NCI-H2029 treated with DMSO at 0.1 percent for 48 hours (cell line): ENCODE measurements around the gene IL12RB1.
"Not testable (repeated sequence)": the region's sequence is repeated elsewhere in the genome, so short reads cannot be mapped to it uniquely, and the experiment has no call there.

Experiments used
- DNase-seq: peaks from one replicate; lab custom pipeline; 2025; lab: John Stamatoyannopoulos, UW

IL12RB1 gene

DNA sequence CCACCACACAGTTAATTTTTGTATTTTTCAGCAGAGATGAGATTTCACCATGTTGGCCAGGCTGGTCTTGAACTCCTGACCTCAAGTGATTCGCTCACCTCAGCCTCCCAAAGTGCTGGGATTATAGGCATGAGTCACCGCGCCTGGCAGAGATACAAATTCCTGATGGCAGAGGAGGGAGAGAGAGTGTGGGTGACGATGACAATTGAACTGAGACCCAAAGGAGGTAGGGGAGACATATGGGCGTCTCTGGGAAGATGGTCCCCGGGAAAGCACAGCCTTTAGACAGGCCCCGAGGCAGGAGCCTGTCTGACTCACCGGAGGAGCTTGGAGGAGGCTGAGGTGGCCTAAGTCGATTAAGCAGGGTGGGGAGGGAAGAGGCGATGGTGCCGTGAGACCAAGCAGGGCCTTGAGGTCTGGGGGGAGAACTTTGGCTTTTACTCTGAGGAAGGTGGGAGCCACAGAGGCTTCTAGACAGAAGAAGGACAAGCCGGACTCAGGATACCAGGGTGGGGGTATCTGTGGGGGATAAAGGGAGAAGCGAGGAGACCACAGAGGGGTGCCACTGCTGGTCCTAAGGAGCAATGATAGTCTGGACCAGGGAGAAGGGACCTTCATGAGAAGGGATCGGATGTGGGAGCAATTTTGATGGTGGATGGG lies 40.5 kb downstream of the IL12RB1 start:
- no peak for DNase-seq

DNA sequence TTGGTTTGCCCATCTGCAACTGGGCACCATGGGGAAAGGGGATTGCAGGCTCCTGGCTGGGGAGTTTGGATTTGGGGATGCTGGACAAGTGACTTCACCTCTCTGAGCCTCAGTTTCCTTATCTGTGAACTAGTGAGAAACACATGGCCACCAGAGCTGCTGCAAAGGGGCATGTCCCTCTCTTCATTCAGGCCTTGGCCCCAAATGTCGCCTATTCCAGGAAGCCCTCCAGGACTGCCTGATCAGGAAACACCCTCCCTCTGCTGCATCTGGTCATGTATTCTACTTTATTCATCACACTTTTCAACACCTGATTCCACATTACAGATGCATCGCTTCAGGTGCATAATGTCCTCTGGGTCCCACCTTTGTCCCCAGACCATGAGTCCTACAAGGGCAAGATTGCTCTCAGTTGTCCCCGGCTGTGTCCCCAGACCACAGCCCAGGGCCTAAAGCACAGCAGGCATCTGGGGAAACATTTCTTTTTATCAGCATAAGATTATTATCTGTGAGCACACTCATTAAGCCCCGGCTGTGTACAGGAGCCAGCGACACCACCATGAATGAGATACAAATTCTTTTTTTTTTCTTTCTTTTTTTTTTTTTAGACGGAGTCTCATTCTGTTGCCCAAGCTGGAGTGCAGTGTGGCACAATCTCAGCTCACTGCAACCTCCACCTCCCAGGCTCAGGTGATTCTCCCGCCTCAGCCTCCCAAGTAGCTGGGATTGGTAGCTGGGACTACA lies 41.3 kb downstream of the IL12RB1 start:
- DNase-seq, result no peak

DNA sequence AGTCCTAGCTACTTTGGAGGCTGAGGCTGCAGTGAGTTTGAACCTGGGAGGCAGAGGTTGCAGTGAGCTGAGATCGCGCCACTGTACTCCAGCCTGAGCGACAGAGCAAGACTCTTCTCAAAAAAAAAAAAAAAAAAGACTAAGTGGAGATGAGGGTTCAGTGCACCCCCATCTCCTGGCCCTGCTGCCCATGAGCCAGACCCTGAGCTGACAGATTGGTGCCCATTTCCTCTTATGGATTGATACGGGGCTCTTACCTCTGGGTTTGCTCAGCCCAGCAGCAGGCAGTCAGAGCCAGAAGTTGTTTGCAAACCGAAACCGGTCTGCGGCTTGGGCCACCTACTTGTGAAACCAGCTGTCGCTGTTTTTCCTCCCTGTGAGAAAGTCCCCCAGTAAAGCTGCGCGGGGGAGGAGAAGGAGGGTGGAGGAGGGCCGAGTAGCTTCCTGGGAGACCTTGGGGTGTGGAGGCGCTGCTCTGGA lies 41.9 kb downstream of the IL12RB1 start:
- peak; percentile 78 for DNase-seq

DNA sequence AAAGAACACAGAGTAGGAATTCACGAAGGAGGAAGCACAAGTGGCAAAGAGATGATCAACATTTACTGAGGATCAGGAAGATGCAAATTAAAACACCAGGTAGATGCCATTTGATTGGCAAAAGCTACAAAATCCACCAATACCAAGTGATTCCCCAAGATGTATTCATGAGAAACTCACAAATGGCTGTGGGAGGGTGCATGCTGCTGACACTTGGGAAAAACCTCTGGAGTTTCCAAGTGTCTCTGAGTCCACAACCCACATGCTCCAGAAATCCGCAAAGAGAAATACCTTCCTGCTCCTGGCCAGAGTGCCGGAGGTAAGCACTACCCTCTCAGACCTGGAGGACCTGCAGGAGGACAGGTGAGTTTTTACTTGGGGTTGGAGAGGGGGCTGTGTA lies 43.1 kb downstream of the IL12RB1 start:
- no peak for DNase-seq

DNA sequence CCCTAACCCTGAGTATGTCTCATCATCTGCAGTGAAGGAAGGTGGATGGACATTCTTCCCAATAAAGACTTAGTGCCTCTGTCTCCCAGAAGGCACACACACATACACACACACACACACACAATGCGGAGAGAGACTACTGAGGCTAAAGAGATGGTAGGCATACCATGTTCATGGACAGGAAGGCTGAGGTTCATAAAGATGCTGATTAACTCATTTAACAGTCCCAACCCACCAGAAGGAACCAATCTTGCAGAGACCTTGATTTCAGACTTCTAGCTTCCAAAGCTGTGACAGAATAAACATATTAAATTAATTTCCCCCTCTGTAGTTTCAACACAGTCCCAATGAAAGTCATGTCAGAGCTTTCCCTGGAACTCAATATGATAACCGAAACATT lies 45.7 kb downstream of the IL12RB1 start:
- no peak for DNase-seq

DNA sequence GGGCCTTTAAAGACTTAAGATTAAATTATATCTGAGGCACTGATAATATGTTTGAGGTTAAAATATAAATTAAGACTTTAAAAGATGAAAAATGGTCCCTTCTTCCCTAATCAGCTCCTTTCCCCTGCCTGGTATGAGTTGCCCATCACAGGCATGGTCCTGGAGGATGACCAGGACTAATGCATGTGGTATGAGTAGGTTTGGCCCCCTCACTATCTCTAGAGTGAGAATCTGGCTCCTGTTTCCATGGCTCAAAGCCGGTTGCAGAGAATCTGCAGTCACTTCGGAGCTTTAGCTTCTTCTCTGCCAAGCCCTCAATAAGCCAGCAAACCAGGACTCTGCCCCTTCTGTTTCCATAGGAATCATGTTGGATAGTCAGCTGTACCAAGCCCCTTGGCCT lies 54.6 kb downstream of the IL12RB1 start:
- not testable (repeated sequence) for DNase-seq

DNA sequence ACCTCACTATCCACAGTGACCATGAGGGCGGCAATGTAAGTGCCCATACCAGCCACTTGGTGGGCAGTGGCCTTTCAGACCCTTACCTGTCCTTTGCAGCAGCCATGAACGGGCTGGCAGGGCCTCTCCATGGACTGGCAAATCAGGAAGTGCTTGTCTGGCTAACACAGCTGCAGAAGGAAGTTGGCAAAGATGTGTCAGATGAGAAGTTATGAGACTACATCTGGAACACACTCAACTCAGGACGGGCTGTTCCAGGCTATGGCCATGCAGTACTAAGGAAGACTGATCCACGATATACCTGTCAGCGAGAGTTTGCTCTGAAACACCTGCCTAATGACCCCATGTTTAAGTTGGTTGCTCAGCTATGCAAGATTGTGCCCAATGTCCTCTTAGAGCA lies 55.3 kb downstream of the IL12RB1 start:
- DNase-seq, result not testable (repeated sequence)

DNA sequence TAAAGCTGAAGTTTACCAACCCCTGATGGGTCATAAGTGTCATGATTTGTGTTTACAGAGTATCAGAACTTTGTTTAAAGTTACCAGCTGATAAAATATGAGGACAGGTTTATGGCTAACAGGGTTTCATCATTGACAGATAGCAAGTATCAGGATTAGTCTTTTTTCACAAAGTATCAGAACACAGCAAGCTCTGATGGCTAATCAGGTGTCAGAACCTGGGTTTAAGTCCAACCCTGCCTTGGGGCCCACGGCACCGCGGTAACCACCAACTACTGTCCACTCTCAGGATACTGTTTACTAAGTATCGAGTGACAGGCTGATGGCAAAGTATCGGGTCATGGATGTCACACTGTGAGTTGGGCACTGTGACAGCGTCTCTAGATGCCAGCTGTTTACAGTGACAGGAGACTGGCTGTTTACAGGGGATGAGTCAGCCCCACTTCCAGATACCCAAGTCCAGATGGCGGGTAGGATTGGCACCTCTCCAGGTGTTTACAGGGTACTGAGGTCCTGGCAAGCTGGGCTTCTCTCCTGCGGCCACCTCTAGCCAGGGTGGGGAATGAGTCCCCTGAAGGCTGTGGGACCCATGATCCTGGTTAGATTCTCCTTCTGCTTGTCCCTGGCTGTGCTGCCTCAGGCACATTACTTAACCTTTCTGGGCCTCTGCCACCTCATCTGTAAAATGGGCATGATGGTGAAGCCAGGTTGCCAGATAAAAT lies 57.0 kb downstream of the IL12RB1 start:
- peak; percentile 93 for DNase-seq

DNA sequence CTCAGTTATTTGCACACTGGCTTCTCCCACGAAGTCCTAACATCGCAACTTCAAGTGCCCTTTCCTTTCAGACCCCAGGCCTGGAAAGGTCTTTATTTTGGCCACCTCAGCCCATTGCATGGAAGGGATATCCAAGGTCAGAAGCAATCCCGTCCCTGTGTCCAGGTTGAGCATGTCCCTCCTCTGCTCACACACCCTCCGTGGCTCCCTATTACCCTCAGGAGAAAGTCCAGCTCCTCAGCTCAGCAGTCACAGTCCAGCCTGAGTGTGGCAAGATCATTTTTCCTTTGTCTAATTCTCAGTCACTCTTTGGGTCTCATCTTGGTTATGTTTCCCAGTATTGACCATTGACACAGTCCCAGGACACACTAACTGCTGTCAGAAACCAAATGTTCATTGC lies 59.6 kb downstream of the IL12RB1 start:
- no peak for DNase-seq

DNA sequence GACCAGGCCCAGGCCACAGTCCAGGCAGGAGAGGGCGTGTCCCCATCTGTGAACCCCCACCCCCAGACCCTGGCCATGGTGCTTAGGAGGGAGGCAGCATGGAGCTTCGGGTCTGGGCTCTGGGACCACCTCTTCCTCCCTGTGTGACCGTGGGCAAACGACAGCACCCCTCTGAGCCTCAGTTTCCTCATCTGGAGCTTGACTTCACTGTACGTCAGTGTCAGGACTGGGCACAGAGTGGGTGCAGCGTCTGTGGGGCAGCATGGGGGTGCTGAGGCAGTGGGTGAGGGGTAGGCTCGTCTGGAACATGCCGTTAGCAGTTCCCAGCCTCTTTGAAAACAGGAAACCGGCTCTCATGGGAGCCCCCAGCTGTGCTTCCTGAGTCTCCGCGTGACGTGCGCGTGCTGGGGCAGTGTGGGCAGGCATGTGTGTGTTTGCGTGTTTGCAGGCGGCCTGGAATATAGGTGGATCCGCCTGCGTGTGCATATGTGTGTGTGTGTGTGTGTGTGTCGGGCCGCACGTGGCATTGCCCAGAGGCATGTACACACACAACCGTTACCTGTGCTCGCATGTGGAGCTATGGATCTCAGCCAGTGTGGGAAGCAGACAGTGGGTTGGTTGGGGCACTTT lies 63.0 kb downstream of the IL12RB1 start:
- DNase-seq, result no peak

DNA sequence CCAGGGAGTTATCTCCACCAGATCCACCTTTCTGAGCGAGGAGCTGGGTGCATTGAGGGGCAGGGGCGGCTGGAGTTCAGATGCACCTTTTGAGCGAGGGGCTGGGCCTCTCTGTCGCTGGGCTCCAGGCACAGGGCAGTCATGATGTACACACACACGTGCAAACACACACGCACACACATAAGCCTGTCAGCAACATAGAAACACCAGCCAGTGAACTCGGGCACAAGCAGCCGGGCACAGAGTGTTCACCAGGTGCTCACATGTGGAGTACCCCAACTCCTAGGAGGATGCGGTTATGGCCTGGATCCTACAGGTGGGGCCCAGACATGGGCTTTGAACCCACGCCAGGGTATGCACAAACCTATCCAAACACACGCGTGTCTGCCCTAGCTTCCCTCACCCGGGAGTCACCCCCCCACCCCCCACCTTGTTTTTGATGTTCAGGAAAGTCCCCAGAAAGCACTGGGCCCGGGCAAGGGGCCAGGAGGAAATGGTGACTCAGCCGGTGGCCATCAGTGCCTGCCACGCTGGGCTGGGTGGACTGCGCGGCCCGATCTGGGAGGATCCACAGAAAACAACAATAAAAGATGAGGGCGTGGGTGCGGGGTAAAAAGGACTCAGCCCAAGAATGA lies 65.5 kb downstream of the IL12RB1 start:
- no peak for DNase-seq

DNA sequence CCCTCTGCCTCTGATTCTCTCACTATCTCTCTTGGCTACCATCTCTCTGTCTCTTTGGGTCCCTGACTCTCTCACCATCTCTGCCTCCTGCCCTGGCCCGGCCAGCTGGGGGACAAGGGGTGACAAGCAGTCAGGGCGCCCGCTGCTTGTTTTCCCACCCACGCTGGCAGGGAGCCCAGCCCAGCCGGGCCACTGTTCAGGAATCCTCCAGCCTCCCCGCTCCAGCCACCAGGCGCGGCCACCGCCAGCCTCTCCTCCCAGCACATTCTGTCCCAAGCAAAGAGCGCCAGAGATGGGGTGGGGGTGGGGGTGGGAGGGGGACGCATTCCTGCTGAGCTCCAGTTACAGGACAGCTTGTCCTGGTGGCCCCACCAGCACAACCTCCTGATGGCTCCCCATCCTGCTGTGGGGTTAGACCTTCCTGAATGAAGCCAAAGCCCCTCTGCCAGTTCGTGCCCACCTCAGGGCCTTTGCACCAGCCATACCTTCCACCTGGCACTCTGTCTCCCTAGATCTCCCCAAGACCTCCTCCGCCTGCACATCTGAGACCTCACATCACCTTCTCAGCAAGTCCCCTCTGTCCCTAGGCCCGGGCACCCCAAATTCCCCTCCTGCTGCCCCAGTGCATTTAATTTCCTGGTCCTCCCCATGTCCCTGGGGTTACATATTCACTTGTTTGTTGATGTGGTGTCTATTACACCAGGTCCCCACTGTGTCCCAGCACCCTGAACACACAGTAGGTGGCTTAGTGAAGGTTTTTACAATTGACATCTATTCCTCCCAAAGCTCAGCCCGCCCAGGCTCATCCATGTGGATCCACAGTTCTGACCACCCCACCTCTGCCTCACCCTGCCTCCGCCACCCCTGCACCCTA lies 66.3 kb downstream of the IL12RB1 start:
- DNase-seq, result no peak

DNA sequence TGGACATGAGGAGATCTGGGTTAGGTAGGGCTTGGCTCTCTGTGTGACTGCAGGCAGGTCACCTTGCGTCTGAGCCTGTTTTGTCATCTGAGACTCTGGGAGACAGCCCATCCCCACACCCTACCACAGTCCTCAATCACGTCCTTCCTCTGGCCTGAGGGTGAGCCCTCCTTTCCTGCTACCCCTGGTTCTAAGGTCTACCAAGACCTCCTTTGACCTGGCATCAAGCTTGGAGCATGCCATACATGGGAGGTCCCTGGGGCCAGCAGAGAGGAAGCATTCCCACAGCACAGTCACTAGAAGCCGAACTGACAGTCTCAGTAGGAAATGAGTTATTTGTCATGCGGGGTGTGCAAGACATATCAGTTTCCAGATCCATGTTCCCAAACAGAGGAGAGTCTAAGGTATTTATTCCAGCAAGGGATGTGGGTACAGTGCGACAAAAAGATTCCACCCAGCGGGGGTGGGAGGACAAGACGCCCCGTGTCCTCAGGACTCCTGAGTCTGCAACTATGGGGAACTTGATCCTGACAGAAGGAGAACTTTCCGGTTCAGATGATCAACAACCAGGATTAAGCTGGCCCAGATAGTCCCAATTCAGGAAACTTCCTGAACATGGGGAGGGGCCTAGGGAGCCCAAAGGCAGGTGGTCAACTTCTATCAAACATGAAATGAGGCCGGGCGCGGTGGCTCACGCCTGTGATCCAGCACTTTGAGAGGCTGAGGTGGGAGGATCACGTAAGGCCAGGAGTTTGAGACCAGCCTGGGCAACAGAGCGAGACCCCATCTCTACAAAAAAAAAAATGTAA lies 69.3 kb downstream of the IL12RB1 start:
- DNase-seq, result no peak

DNA sequence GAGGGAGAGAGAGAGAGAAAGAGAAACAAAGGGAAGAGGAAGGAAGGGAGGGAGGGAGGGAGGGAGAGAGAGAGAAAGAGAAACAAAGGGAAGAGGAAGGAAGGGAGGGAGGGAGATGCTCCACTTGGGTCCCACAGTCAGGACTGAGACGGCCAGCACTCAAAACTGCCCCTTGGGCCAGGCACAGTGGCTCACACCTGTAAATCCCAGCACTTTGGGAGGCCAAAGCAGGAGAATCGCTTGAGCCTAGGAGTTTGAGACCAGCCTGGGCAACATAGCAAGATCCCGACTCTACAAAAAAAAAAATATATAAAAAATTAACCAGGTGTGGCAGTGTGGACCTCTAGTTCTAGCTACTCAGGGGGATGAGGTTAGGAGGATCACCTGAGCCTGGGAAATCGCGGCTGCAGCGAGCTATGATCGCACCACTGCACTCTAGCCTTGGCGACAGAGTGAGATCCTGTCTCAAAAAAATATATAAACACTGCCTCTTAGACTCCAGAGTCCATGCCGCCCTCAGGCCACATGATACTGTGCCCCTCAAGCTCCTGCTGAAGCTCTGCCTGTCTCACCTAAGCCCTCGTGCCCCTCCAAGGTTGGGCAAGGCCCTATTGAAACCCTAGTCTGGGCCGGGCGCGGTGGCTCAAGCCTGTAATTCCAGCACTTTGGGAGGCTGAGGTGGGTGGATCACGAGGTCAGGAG lies 70.4 kb downstream of the IL12RB1 start:
- no peak for DNase-seq

DNA sequence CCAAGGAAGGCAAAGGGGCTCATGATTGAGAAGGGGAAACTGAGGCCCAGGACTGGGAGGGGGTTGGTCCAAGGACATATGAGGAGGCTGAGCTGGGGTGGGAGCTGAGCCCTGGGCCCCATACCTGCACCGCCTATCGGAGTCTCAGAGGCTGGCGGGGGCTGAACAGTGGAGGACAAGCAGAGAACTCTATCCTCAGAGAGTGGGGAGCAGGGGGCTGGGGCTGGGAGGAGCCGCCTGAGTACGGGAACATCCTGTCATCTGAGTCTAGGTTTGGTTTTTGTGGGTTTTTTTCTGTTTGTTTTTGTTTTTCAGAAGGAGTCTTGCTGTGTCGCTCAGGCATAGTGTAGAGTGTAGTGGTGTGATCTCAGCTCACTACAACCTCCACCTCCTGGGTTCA lies 72.5 kb downstream of the IL12RB1 start:
- DNase-seq, result no peak

DNA sequence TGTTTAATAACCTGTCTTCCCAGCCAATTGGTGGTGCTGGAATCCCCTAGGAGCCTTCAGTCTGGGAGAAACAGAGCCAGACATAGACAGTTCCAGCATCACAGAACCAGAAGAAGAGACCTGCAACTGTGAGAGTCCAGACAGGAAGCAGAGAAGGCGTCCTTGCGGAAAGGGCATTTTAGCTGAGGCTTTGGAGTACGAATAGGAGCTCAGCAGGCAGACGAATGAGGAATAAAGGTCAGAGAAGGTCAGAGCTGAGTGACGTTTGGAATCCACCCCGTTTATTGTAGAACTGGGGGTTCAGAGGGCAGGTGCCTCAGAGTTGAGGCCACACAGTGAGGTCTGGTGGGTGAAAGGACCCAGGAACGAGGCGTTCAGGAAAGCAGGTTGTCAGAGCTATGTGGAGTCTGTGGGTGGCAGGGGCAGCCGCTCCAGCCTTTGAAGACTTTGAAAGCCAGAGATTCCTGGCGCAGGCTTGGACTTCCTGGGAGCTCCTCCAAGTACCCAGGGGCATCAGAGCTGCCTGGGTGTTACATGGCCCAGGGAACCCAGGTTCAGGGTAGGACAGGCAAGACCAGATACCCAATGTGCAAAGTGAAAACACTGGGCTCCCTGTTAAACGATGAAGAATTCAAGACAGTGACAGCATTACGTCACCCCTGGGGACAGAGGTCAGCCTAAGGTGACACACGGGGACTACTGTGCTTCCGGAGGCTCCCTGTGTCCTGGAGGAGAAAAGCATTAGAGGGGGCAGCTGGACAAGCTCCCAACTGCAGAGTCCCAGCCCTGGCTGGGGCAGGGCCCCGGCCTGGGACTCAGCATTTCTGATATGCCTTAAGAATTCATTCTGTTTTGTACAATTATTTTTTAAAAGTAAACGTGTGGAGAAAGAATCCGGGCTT lies 73.3 kb downstream of the IL12RB1 start:
- DNase-seq, result no peak

DNA sequence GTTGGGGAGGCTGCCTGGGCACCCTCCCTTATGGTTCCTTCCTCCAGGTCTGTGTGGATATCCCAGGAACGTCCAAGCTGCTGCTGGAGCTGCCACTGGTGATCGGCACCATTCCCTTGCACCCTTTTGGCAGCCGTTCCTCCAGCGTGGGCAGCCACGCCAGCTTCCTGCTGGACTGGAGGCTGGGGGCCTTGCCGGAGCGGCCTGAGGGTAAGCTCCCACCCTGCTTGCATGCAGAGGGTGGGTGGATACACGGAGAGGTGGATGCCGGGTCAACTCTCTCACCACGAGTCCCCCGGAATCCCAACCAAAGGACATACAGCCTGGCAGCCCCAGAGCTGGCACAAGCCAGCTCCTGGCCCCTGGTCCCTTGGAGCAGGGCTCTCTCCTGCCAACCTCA lies 76.6 kb downstream of the IL12RB1 start:
- DNase-seq, result no peak

DNA sequence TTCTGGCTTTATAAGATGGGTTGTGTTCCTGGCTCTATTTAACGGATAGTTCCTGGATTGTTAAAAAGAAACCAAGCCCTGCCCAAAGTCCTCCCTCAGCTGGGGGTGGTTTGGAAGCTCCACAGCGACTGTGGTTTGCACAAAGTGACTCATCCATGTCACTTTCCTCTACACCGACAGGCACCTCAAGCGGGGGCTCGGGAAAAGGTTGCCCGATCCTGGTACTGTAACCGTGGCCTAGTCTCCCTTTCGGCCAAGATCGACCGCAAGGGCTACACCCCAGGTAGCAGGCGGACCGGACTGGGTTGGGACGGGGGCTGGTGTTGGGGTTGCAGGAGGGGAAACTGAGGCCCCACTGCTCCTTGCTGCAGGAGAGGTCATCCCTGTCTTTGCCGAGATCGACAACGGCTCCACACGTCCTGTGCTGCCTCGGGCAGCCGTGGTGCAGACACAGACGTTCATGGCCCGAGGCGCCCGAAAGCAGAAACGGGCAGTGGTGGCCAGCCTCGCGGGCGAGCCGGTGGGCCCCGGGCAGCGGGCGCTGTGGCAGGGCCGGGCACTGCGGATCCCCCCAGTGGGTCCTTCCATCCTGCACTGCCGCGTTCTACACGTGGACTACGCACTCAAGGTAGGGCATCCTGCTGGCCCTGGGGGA lies 77.2 kb downstream of the IL12RB1 start:
- DNase-seq, result no peak
